Hepatocyte (in vitro differentiated cells): ENCODE results near the gene VRK2.
"Not testable (repeated sequence)": the region's sequence is repeated elsewhere in the genome, so short reads cannot be mapped to it uniquely, and the experiment has no call there.

ENCODE experiments used
- EZH2 ChIP-seq: fragments of 200-600 bp; sonication (generic); IDR thresholded peaks from 2 replicates; pipeline ENCODE4 v1.6.1; 2016; ENCODE audit warnings: antibody characterized with exemption, mild to moderate bottlenecking, borderline replicate concordance
- EZH2phosphoT487 ChIP-seq: fragments of 200-600 bp; sonication (generic); IDR thresholded peaks from one replicate; pipeline ENCODE4 v1.6.1; 2018; ENCODE audit warnings: antibody characterized with exemption, mild to moderate bottlenecking, low read depth, moderate library complexity; ENCODE audit not compliant: unreplicated experiment, severe bottlenecking
- TF ChIP-seq, protein P1 (sequence below): fragments of 200-600 bp; sonication (generic); IDR thresholded peaks from 2 replicates; pipeline ENCODE4 v1.5.1; 2016; ENCODE audit warnings: antibody characterized with exemption, mild to moderate bottlenecking; ENCODE audit not compliant: poor library complexity

DNA sequence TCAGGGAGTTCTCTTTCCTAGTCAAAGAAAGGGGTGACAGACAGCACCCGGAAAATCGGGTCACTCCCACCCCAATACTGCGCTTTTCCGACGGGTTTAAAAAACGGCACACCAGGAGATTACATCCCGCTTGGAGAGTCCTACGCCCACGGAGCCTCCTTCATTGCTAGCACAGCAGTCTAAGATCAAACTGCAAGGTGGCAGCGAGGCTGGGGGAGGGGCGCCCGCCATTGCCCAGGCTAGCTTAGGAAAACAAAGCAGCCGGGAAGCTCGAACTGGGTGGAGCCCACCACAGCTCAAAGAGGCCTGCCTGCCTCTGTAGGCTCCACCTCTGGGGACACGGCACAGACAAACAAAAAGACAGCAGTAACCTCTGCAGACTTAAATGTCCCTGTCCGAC, 125.2 kb downstream of the VRK2 start:
- TF ChIP-seq, protein P1, sequence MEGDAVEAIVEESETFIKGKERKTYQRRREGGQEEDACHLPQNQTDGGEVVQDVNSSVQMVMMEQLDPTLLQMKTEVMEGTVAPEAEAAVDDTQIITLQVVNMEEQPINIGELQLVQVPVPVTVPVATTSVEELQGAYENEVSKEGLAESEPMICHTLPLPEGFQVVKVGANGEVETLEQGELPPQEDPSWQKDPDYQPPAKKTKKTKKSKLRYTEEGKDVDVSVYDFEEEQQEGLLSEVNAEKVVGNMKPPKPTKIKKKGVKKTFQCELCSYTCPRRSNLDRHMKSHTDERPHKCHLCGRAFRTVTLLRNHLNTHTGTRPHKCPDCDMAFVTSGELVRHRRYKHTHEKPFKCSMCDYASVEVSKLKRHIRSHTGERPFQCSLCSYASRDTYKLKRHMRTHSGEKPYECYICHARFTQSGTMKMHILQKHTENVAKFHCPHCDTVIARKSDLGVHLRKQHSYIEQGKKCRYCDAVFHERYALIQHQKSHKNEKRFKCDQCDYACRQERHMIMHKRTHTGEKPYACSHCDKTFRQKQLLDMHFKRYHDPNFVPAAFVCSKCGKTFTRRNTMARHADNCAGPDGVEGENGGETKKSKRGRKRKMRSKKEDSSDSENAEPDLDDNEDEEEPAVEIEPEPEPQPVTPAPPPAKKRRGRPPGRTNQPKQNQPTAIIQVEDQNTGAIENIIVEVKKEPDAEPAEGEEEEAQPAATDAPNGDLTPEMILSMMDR: not testable (repeated sequence)
- TF ChIP-seq EZH2, EZH2phosphoT487: not testable (repeated sequence)
